Astrocyte (in vitro differentiated cells and primary cell): Measurements from ENCODE around the gene TAL1.

ENCODE experiments used
- CTCF ChIP-seq: IDR thresholded peaks from 2 replicates; pipeline ENCODE4 v1.5.1; 2011; ENCODE audit warnings: low read depth, mild to moderate bottlenecking, inconsistent platforms, low read length, moderate library complexity; ENCODE audit not compliant: insufficient read depth
- EZH2 ChIP-seq: IDR thresholded peaks from 2 replicates; pipeline ENCODE4 v1.6.1; 2012; ENCODE audit warnings: mild to moderate bottlenecking, low read length, inconsistent platforms; ENCODE audit not compliant: insufficient read depth

- TF ChIP-seq CTCF (no peak), EZH2 (no peak)
Measured at GRCh38 chr1:47235241-47235681, 3.2 kb upstream of the TAL1 start.
